Measurements from ENCODE around the gene UNC13B. TPM values are rescaled to one million over a fixed set of nuclear protein-coding genes. Genes with fewer than 3 reads are reported as not detected.
A peak's percentile ranks its signal among the peaks of the same experiment; 100 is the strongest.

Gene UNC13B
- total RNA-seq, 1 donor from 2014 or later: 16.8 TPM

GRCh38 chr9:35370241-35370640 lies 208.4 kb downstream of the UNC13B start:
- H3K36me3 ChIP-seq (ENCODE audit: control insufficient read depth, insufficient read depth, low read length): no peaks in the 10 kb centered on the region
- FAIRE-seq (no peak), DNase-seq (ENCODE audit: low read depth) (no peak)
- H3K27me3 ChIP-seq (ENCODE audit: control insufficient read depth, insufficient read depth, low read length): no peaks in the 10 kb centered on the region
- no peak for TF ChIP-seq CTCF (IDR thresholded peaks at IDR 0.05; ENCODE audit: insufficient read depth, low read length, severe bottlenecking)
- H3K4me3 ChIP-seq (ENCODE audit: low read depth, low read length): no peak overlapping the region

- TF ChIP-seq CTCF (IDR thresholded peaks at IDR 0.05; ENCODE audit: insufficient read depth, low read length, severe bottlenecking): no peak
- FAIRE-seq (no peak), DNase-seq (ENCODE audit: low read depth) (no peak)
- Histone ChIP-seq H3K4me3 (ENCODE audit: low read depth, low read length) (no peak overlapping the region), H3K36me3 (ENCODE audit: control insufficient read depth, insufficient read depth, low read length) (no peaks in the 10 kb centered on the region), H3K27me3 (ENCODE audit: control insufficient read depth, insufficient read depth, low read length) (no peaks in the 10 kb centered on the region)
Measured at GRCh38 chr9:35374436-35374835, 212.6 kb downstream of the UNC13B start.

GRCh38 chr9:35374910-35375309 lies 213.1 kb downstream of the UNC13B start:
- FAIRE-seq (no peak), DNase-seq (ENCODE audit: low read depth) (no peak)
- Histone ChIP-seq H3K27me3 (ENCODE audit: control insufficient read depth, insufficient read depth, low read length) (no peaks in the 10 kb centered on the region), H3K36me3 (ENCODE audit: control insufficient read depth, insufficient read depth, low read length) (no peaks in the 10 kb centered on the region), H3K4me3 (ENCODE audit: low read depth, low read length) (no peak overlapping the region)
- TF ChIP-seq CTCF (IDR thresholded peaks at IDR 0.05; ENCODE audit: insufficient read depth, low read length, severe bottlenecking): no peak

GRCh38 chr9:35380039-35380438 lies 218.2 kb downstream of the UNC13B start:
- DNase-seq (ENCODE audit: low read depth) (no peak), FAIRE-seq (peak; percentile 50)
- no peak for TF ChIP-seq CTCF (IDR thresholded peaks at IDR 0.05; ENCODE audit: insufficient read depth, low read length, severe bottlenecking)
- no peaks in the 10 kb centered on the region for H3K27me3 ChIP-seq (ENCODE audit: control insufficient read depth, insufficient read depth, low read length)
- no peak overlapping the region for H3K4me3 ChIP-seq (ENCODE audit: low read depth, low read length)
- no peaks in the 10 kb centered on the region for H3K36me3 ChIP-seq (ENCODE audit: control insufficient read depth, insufficient read depth, low read length)

- Histone ChIP-seq H3K27me3 (ENCODE audit: control insufficient read depth, insufficient read depth, low read length) (no peaks in the 10 kb centered on the region), H3K36me3 (ENCODE audit: control insufficient read depth, insufficient read depth, low read length) (no peaks in the 10 kb centered on the region), H3K4me3 (ENCODE audit: low read depth, low read length) (no peak overlapping the region)
- peak; percentile 47 for FAIRE-seq
- DNase-seq (ENCODE audit: low read depth): no peak
- no peak for TF ChIP-seq CTCF (IDR thresholded peaks at IDR 0.05; ENCODE audit: insufficient read depth, low read length, severe bottlenecking)
Measured at GRCh38 chr9:35380619-35381018, 218.8 kb downstream of the UNC13B start.

GRCh38 chr9:35385042-35385441 lies 223.2 kb downstream of the UNC13B start:
- Histone ChIP-seq H3K27me3 (ENCODE audit: control insufficient read depth, insufficient read depth, low read length) (no peaks in the 10 kb centered on the region), H3K4me3 (ENCODE audit: low read depth, low read length) (no peak overlapping the region), H3K36me3 (ENCODE audit: control insufficient read depth, insufficient read depth, low read length) (peaks cover 1% of the 10 kb centered on the region)
- FAIRE-seq (no peak), DNase-seq (ENCODE audit: low read depth) (peak; percentile 27)
- TF ChIP-seq CTCF (IDR thresholded peaks at IDR 0.05; ENCODE audit: insufficient read depth, low read length, severe bottlenecking): peak; percentile 6

Data from bronchial epithelial cell (primary cell).